ENCODE data around the gene C16orf87.

Gene C16orf87

GRCh38 chr16:46817961-46818360 is 13.0 kb downstream of the C16orf87 start:
- TF ChIP-seq FOXA1 (IDR thresholded peaks at IDR 0.05) (no peak), L3MBTL2 (conservative IDR thresholded peaks at IDR 0.05) (no peak), HDGF (IDR thresholded peaks at IDR 0.05; ENCODE audit: borderline replicate concordance) (no peak), ELF4 (IDR thresholded peaks at IDR 0.05) (no peak), FOXK2 (IDR thresholded peaks at IDR 0.05) (no peak), ARNT (IDR thresholded peaks at IDR 0.05) (no peak), PKNOX1 (IDR thresholded peaks at IDR 0.05) (no peak), FOXM1 (IDR thresholded peaks at IDR 0.05; ENCODE audit: borderline replicate concordance) (no peak), BHLHE40 (IDR thresholded peaks at IDR 0.05; ENCODE audit: borderline replicate concordance) (no peak), LEF1 (IDR thresholded peaks at IDR 0.05; ENCODE audit: borderline replicate concordance) (no peak)
- ChIA-PET POLR2A (no interaction called here), CTCF (no interaction called here)
- no peak for DNase-seq (ENCODE audit: extremely low spot score)

- POLR2A ChIA-PET: no interaction called here
- no peak for TF ChIP-seq SUZ12 (IDR thresholded peaks at IDR 0.05)
- no peak for TF ChIP-seq ARNT (IDR thresholded peaks at IDR 0.05)
- TF ChIP-seq LEF1 (IDR thresholded peaks at IDR 0.05; ENCODE audit: borderline replicate concordance): no peak
- no peak for TF ChIP-seq NFRKB (IDR thresholded peaks at IDR 0.05)
- no peak for TF ChIP-seq ZNF384 (IDR thresholded peaks at IDR 0.05)
- TF ChIP-seq FOXA1 (IDR thresholded peaks at IDR 0.05): no peak
- no peak for TF ChIP-seq ELF4 (IDR thresholded peaks at IDR 0.05)
- no peak for TF ChIP-seq HDGF (IDR thresholded peaks at IDR 0.05; ENCODE audit: borderline replicate concordance)
- TF ChIP-seq CTBP1 (IDR thresholded peaks at IDR 0.05; ENCODE audit: borderline replicate concordance): no peak
- no peak for TF ChIP-seq SP1 (IDR thresholded peaks at IDR 0.05)
- no peak for TF ChIP-seq FOXM1 (IDR thresholded peaks at IDR 0.05; ENCODE audit: borderline replicate concordance)
- no peak for TF ChIP-seq PKNOX1 (IDR thresholded peaks at IDR 0.05)
- TF ChIP-seq TARDBP (IDR thresholded peaks at IDR 0.05): no peak
- TF ChIP-seq L3MBTL2 (conservative IDR thresholded peaks at IDR 0.05): no peak
- no peak for TF ChIP-seq BHLHE40 (IDR thresholded peaks at IDR 0.05; ENCODE audit: borderline replicate concordance)
- no peak for TF ChIP-seq FOXK2 (IDR thresholded peaks at IDR 0.05)
- no peak for DNase-seq (ENCODE audit: extremely low spot score)
- CTCF ChIA-PET: no interaction called here
These were observed 16.2 kb downstream of the C16orf87 start for GRCh38 chr16:46814790-46815189.

- TF ChIP-seq PKNOX1 (IDR thresholded peaks at IDR 0.05): no peak
- no peak for TF ChIP-seq SP1 (IDR thresholded peaks at IDR 0.05)
- TF ChIP-seq BHLHE40 (IDR thresholded peaks at IDR 0.05; ENCODE audit: borderline replicate concordance): no peak
- TF ChIP-seq NFRKB (IDR thresholded peaks at IDR 0.05): no peak
- TF ChIP-seq FOXM1 (IDR thresholded peaks at IDR 0.05; ENCODE audit: borderline replicate concordance): no peak
- no peak for TF ChIP-seq ZNF384 (IDR thresholded peaks at IDR 0.05)
- no peak for TF ChIP-seq L3MBTL2 (conservative IDR thresholded peaks at IDR 0.05)
- ChIA-PET POLR2A (interaction anchor here (1.5 kb wide), 1 partner anchor 15 kb away, joined by 3 read pairs; no protein-coding TSS in a partner anchor), CTCF (interaction anchor here (1.0 kb wide), 1 partner anchor 116 kb away, joined by 3 read pairs; no protein-coding TSS in a partner anchor)
- DNase-seq (ENCODE audit: extremely low spot score): no peak
These were observed 17.4 kb downstream of the C16orf87 start for GRCh38 chr16:46813611-46814010.

GRCh38 chr16:46812781-46813540 is 18.0 kb downstream of the C16orf87 start:
- POLR2A ChIA-PET: interaction anchor here (1.5 kb wide), 1 partner anchor 16 kb away, joined by 3 read pairs; no protein-coding TSS in a partner anchor
- TF ChIP-seq CTBP1 (IDR thresholded peaks at IDR 0.05; ENCODE audit: borderline replicate concordance): no peak
- no peak for TF ChIP-seq FOXA1 (IDR thresholded peaks at IDR 0.05)
- TF ChIP-seq TARDBP (IDR thresholded peaks at IDR 0.05): no peak
- TF ChIP-seq SP1 (IDR thresholded peaks at IDR 0.05): no peak
- TF ChIP-seq ZNF384 (IDR thresholded peaks at IDR 0.05): no peak
- TF ChIP-seq BHLHE40 (IDR thresholded peaks at IDR 0.05; ENCODE audit: borderline replicate concordance): no peak
- no peak for TF ChIP-seq NFRKB (IDR thresholded peaks at IDR 0.05)
- TF ChIP-seq L3MBTL2 (conservative IDR thresholded peaks at IDR 0.05): no peak
- TF ChIP-seq ARNT (IDR thresholded peaks at IDR 0.05): no peak
- no peak for TF ChIP-seq HDGF (IDR thresholded peaks at IDR 0.05; ENCODE audit: borderline replicate concordance)
- TF ChIP-seq FOXK2 (IDR thresholded peaks at IDR 0.05): no peak
- no peak for TF ChIP-seq FOXM1 (IDR thresholded peaks at IDR 0.05; ENCODE audit: borderline replicate concordance)
- no peak for TF ChIP-seq PKNOX1 (IDR thresholded peaks at IDR 0.05)
- TF ChIP-seq ELF4 (IDR thresholded peaks at IDR 0.05): no peak
- TF ChIP-seq LEF1 (IDR thresholded peaks at IDR 0.05; ENCODE audit: borderline replicate concordance): no peak
- CTCF ChIA-PET: interaction anchor here (1.0 kb wide), 1 partner anchor 117 kb away, joined by 3 read pairs; no protein-coding TSS in a partner anchor
- DNase-seq (ENCODE audit: extremely low spot score): no peak

- POLR2A ChIA-PET: no interaction called here
- CTCF ChIA-PET: no interaction called here
- no peak for TF ChIP-seq FOXM1 (IDR thresholded peaks at IDR 0.05; ENCODE audit: borderline replicate concordance)
- no peak for TF ChIP-seq FOXA1 (IDR thresholded peaks at IDR 0.05)
- no peak for TF ChIP-seq BHLHE40 (IDR thresholded peaks at IDR 0.05; ENCODE audit: borderline replicate concordance)
- no peak for TF ChIP-seq L3MBTL2 (conservative IDR thresholded peaks at IDR 0.05)
- TF ChIP-seq LEF1 (IDR thresholded peaks at IDR 0.05; ENCODE audit: borderline replicate concordance): no peak
- TF ChIP-seq SP1 (IDR thresholded peaks at IDR 0.05): no peak
- no peak for TF ChIP-seq FOXK2 (IDR thresholded peaks at IDR 0.05)
- TF ChIP-seq SUZ12 (IDR thresholded peaks at IDR 0.05): no peak
- TF ChIP-seq CTBP1 (IDR thresholded peaks at IDR 0.05; ENCODE audit: borderline replicate concordance): no peak
- TF ChIP-seq TARDBP (IDR thresholded peaks at IDR 0.05): no peak
- no peak for DNase-seq (ENCODE audit: extremely low spot score)
These were observed 19.3 kb downstream of the C16orf87 start for GRCh38 chr16:46811682-46812081.
